IMR-90 (cell line): Measurements from ENCODE around the gene RING1. TPM values are rescaled to one million over a fixed set of nuclear protein-coding genes. Genes with fewer than 3 reads are reported as not detected.

Source experiments
- ATAC-seq: fragments of 200-7000 bp; cut with Tn5 transposase; 2 replicates; pipeline ENCODE4 v1.9.1; 2020; ENCODE audit warnings: low read depth, mild to moderate bottlenecking, moderate library complexity
- BruUV-seq: library from RNA; stranded (reverse); fragments of 400-500 nt; replicated peaks from 2 replicates; lab custom pipeline; 2021; lab: Mats Ljungman, UMichigan
- CTCF ChIA-PET: fragments of 300-600 bp; formaldehyde crosslinking; extraction: SDS; loops from one replicate; lab custom pipeline; 2021; ENCODE audit warnings: antibody characterized with exemption; lab: Yijun Ruan, JAX
- POLR2A ChIA-PET: fragments of 300-600 bp; sonication (Branson Sonifier 250); formaldehyde crosslinking; loops from one replicate; lab custom pipeline; 2022; ENCODE audit warnings: antibody characterized with exemption; ENCODE audit not compliant: unreplicated experiment; lab: Charles Lee
- DNase-seq: peaks from one replicate; pipeline ENCODE4 v3.0.0; 2013
- H2AFZ ChIP-seq: replicated peaks from 2 replicates; pipeline ENCODE3; 2013; ENCODE audit warnings: low read length, mild to moderate bottlenecking; ENCODE audit not compliant: poor library complexity
- H2AK5ac ChIP-seq: 2 replicates; pipeline ENCODE4 v1.6.1; 2013; ENCODE audit warnings: low read depth, low read length, inconsistent platforms
- H2AK9ac ChIP-seq: replicated peaks from 2 replicates; pipeline ENCODE3; 2013; ENCODE audit warnings: mild to moderate bottlenecking, low read depth, low read length, moderate library complexity; ENCODE audit not compliant: poor library complexity
- H2BK120ac ChIP-seq: 2 replicates; pipeline ENCODE4 v1.6.1; 2013; ENCODE audit warnings: low read depth, low read length, inconsistent platforms
- H2BK15ac ChIP-seq: 3 replicates; pipeline ENCODE4 v1.6.1; 2013; ENCODE audit warnings: low read depth, low read length, inconsistent platforms
- H2BK20ac ChIP-seq: 2 replicates; pipeline ENCODE4 v1.6.1; 2013; ENCODE audit warnings: low read depth, mild to moderate bottlenecking, inconsistent platforms, low read length, moderate library complexity
- H2BK5ac ChIP-seq: 2 replicates; pipeline ENCODE4 v1.6.1; 2013; ENCODE audit warnings: mild to moderate bottlenecking, low read depth, low read length, inconsistent platforms; ENCODE audit not compliant: poor library complexity, severe bottlenecking
- H3K14ac ChIP-seq: replicated peaks from 2 replicates; pipeline ENCODE4 v1.6.1; 2013; ENCODE audit warnings: low read depth, low read length, inconsistent platforms
- H3K18ac ChIP-seq: 2 replicates; pipeline ENCODE4 v1.6.1; 2013; ENCODE audit warnings: low read depth, low read length, control low read depth
- H3K23ac ChIP-seq: 2 replicates; pipeline ENCODE4 v1.6.1; 2013; ENCODE audit warnings: low read depth, low read length, inconsistent platforms
- H3K27ac ChIP-seq: 2 replicates; pipeline ENCODE4 v1.5.1; 2013; ENCODE audit warnings: mild to moderate bottlenecking, control low read depth, low read length; ENCODE audit not compliant: insufficient read depth
- H3K27me3 ChIP-seq: 2 replicates; pipeline ENCODE4 v1.6.1; 2013; ENCODE audit warnings: low read length; ENCODE audit not compliant: control insufficient read depth, insufficient read depth
- H3K36me3 ChIP-seq: 2 replicates; pipeline ENCODE4 v1.6.1; 2013; ENCODE audit warnings: low read length, mixed read lengths; ENCODE audit not compliant: control insufficient read depth, insufficient read depth
- H3K4ac ChIP-seq: 2 replicates; pipeline ENCODE4 v1.6.1; 2013; ENCODE audit warnings: low read depth, low read length, inconsistent platforms
- H3K4me1 ChIP-seq: 2 replicates; pipeline ENCODE4 v1.6.1; 2013; ENCODE audit warnings: low read length, mixed read lengths; ENCODE audit not compliant: control insufficient read depth, insufficient read depth
- H3K4me2 ChIP-seq: 2 replicates; pipeline ENCODE4 v1.6.1; 2013; ENCODE audit warnings: low read depth, mild to moderate bottlenecking, control low read depth, low read length, moderate library complexity
- H3K4me3 ChIP-seq: 2 replicates; pipeline ENCODE4 v1.5.1; 2013; ENCODE audit warnings: low read depth, mild to moderate bottlenecking, control low read depth, low read length, moderate library complexity; ENCODE audit not compliant: insufficient read depth
- H3K56ac ChIP-seq: 2 replicates; pipeline ENCODE4 v1.6.1; 2013; ENCODE audit warnings: low read length, inconsistent platforms; ENCODE audit not compliant: insufficient read depth; ENCODE audit errors: extremely low read depth
- H3K79me1 ChIP-seq, 2 experiments: 2 replicates each; pipeline ENCODE4 v1.6.1; 2013; ENCODE audit warnings: low read length in 2 of 2, inconsistent platforms in 1 of 2, low read depth in 1 of 2
- H3K9ac ChIP-seq: 2 replicates; pipeline ENCODE4 v1.6.1; 2013; ENCODE audit warnings: low read depth, low read length, control low read depth
- H3K9me1 ChIP-seq: 2 replicates; pipeline ENCODE4 v1.6.1; 2013; ENCODE audit warnings: low read length, inconsistent platforms; ENCODE audit not compliant: insufficient read depth
- H3K9me3 ChIP-seq: 2 replicates; pipeline ENCODE4 v1.6.1; 2013; ENCODE audit warnings: low read length; ENCODE audit not compliant: control insufficient read depth, insufficient read depth
- H4K20me1 ChIP-seq: 2 replicates; pipeline ENCODE4 v1.6.1; 2013; ENCODE audit warnings: low read length, inconsistent platforms; ENCODE audit not compliant: insufficient read depth
- H4K5ac ChIP-seq: 2 replicates; pipeline ENCODE4 v1.6.1; 2013; ENCODE audit warnings: mild to moderate bottlenecking, low read depth, low read length, control low read depth
- H4K8ac ChIP-seq, 2 experiments: 2 replicates each; pipeline ENCODE4 v1.6.1; 2013; ENCODE audit warnings: low read depth in 2 of 2, low read length in 2 of 2, control low read depth in 1 of 2, inconsistent platforms in 1 of 2
- H4K91ac ChIP-seq: 2 replicates; pipeline ENCODE4 v1.6.1; 2013; ENCODE audit warnings: low read depth, low read length, inconsistent platforms; ENCODE audit not compliant: insufficient read depth
- BHLHE40 ChIP-seq: fragments of 150-350 bp; IDR thresholded peaks from 2 replicates; pipeline ENCODE4 v1.6.1; 2016; ENCODE audit warnings: mild to moderate bottlenecking, low read depth, low read length
- CEBPB ChIP-seq: IDR thresholded peaks from 2 replicates; pipeline ENCODE4 v1.6.1; 2012; ENCODE audit warnings: low read depth, low read length, improper control_type of control experiment
- CHD1 ChIP-seq: IDR thresholded peaks from 2 replicates; pipeline ENCODE4 v1.6.1; 2012; ENCODE audit warnings: low read depth, low read length, improper control_type of control experiment
- FOS ChIP-seq: fragments of 150-350 bp; IDR thresholded peaks from 2 replicates; pipeline ENCODE4 v1.6.1; 2016; ENCODE audit warnings: low read depth, low read length
- MAFK ChIP-seq: IDR thresholded peaks from 2 replicates; pipeline ENCODE4 v1.6.1; 2012; ENCODE audit warnings: low read depth, low read length, improper control_type of control experiment
- MAZ ChIP-seq: IDR thresholded peaks from 2 replicates; pipeline ENCODE4 v1.6.1; 2012; ENCODE audit warnings: low read depth, mild to moderate bottlenecking, low read length, improper control_type of control experiment, moderate library complexity, borderline replicate concordance
- MXI1 ChIP-seq: IDR thresholded peaks from 2 replicates; pipeline ENCODE4 v1.6.1; 2012; ENCODE audit warnings: low read depth, mild to moderate bottlenecking, low read length, moderate library complexity, borderline replicate concordance
- NFE2L2 ChIP-seq: fragments of 150-350 bp; IDR thresholded peaks from 2 replicates; pipeline ENCODE4 v1.6.1; 2016; ENCODE audit warnings: low read depth, mild to moderate bottlenecking, low read length
- POLR2A ChIP-seq: IDR thresholded peaks from 2 replicates; pipeline ENCODE4 v1.6.1; 2012; ENCODE audit warnings: mild to moderate bottlenecking, low read depth, low read length
- RAD21 ChIP-seq: IDR thresholded peaks from 2 replicates; pipeline ENCODE4 v1.6.1; 2012; ENCODE audit warnings: low read length, improper control_type of control experiment
- RFX5 ChIP-seq: IDR thresholded peaks from 2 replicates; pipeline ENCODE4 v1.8.0; 2012; ENCODE audit warnings: low read depth, mild to moderate bottlenecking, low read length, moderate library complexity
- SMC3 ChIP-seq: fragments of 150-350 bp; IDR thresholded peaks from 2 replicates; pipeline ENCODE4 v1.6.1; 2016; ENCODE audit warnings: low read depth, mild to moderate bottlenecking, antibody characterized with exemption, low read length, moderate library complexity
- USF2 ChIP-seq: fragments of 150-350 bp; IDR thresholded peaks from 2 replicates; pipeline ENCODE4 v1.6.1; 2017; ENCODE audit warnings: mild to moderate bottlenecking, antibody characterized with exemption, low read length, low read depth
- WGBS, 2 experiments: methylation state at CpG; one replicate each; pipeline versions ENCODE4 v1.1.5 to v1.1.7; 2013; ENCODE audit warnings: missing lambda C conversion rate in 2 of 2; ENCODE audit not compliant: insufficient read length in 1 of 2; ENCODE audit errors: extremely low coverage in 2 of 2; 5-methylcytosine and 5-hydroxymethylcytosine counted together
- dilution Hi-C: fragments of 300-500 bp; cut with HindIII; formaldehyde crosslinking; loops from one replicate; pipeline ENCODE4 v1.14.3; 2018; ENCODE audit warnings: low sequenced_read_pairs; ENCODE audit not compliant: unreplicated experiment
- in situ Hi-C: fragments of 300-500 bp; cut with MboI; formaldehyde crosslinking; loops from 3 replicates; pipeline ENCODE4 v1.14.3; 2019; ENCODE audit warnings: low sequenced_read_pairs, inconsistent platforms, mixed read lengths
- intact Hi-C: fragments of 100-400 bp; cut with micrococcal nuclease; formaldehyde crosslinking; loops from 2 replicates; pipeline ENCODE4 v1.10.0; 2022
- polyA plus RNA-seq, 3 experiments: library from polyadenylated mRNA; depleted of rRNA; stranded (reverse); fragments of >200 nt; gene quantifications; 2 replicates each; pipeline ENCODE4 v1.2.3, GENCODE V29; 2012; ENCODE audit warnings: low replicate concordance in 1 of 3
- total RNA-seq: library from RNA; depleted of rRNA; stranded (reverse); fragments of >200 nt; gene quantifications from 2 replicates; pipeline ENCODE4 v1.2.3, GENCODE V29; 2012
- TF ChIP-seq, protein P1 (sequence below): fragments of 150-350 bp; IDR thresholded peaks from 2 replicates; pipeline ENCODE4 v1.6.1; 2016; ENCODE audit warnings: low read depth, mild to moderate bottlenecking, low read length, moderate library complexity, borderline replicate concordance
- TF ChIP-seq, protein P2 (sequence below): conservative IDR thresholded peaks from 2 replicates; pipeline ENCODE4 v1.5.1; 2012; ENCODE audit warnings: mild to moderate bottlenecking, low read depth, low read length, improper control_type of control experiment

RING1 gene
- total and polyA plus RNA-seq, 2 of the 4 experiments (the other 2 are of a cell fraction), result 14.9 to 40.8 TPM

GRCh38 chr6:33173535-33174180 lies 34.6 kb upstream of the RING1 start:
- intact Hi-C loops (no loop called here), in situ Hi-C loops (no loop called here), dilution Hi-C loops (no loop called here)
- no peak overlapping the region for H3K56ac ChIP-seq
- ATAC-seq (no peak), DNase-seq (no peak)
- no peak overlapping the region for H3K23ac ChIP-seq
- no peak overlapping the region for H4K5ac ChIP-seq
- TF ChIP-seq MAZ (no peak), FOS (no peak), SMC3 (no peak), BHLHE40 (no peak), MXI1 (no peak), USF2 (no peak), RFX5 (no peak), MAFK (no peak), NFE2L2 (no peak), POLR2A (no peak), CHD1 (no peak), CEBPB (no peak), RAD21 (no peak)
- TF ChIP-seq, protein P1, sequence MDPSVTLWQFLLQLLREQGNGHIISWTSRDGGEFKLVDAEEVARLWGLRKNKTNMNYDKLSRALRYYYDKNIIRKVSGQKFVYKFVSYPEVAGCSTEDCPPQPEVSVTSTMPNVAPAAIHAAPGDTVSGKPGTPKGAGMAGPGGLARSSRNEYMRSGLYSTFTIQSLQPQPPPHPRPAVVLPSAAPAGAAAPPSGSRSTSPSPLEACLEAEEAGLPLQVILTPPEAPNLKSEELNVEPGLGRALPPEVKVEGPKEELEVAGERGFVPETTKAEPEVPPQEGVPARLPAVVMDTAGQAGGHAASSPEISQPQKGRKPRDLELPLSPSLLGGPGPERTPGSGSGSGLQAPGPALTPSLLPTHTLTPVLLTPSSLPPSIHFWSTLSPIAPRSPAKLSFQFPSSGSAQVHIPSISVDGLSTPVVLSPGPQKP, result no peak
- TF ChIP-seq, protein P2, sequence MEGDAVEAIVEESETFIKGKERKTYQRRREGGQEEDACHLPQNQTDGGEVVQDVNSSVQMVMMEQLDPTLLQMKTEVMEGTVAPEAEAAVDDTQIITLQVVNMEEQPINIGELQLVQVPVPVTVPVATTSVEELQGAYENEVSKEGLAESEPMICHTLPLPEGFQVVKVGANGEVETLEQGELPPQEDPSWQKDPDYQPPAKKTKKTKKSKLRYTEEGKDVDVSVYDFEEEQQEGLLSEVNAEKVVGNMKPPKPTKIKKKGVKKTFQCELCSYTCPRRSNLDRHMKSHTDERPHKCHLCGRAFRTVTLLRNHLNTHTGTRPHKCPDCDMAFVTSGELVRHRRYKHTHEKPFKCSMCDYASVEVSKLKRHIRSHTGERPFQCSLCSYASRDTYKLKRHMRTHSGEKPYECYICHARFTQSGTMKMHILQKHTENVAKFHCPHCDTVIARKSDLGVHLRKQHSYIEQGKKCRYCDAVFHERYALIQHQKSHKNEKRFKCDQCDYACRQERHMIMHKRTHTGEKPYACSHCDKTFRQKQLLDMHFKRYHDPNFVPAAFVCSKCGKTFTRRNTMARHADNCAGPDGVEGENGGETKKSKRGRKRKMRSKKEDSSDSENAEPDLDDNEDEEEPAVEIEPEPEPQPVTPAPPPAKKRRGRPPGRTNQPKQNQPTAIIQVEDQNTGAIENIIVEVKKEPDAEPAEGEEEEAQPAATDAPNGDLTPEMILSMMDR, result no peak
- BruUV-seq, result no TSS peak
- peaks cover 13% of the 10 kb centered on the region; the same call in 1 of the 2 replicates for H3K27me3 ChIP-seq
- H3K36me3 ChIP-seq, result no peaks in the 10 kb centered on the region
- no peak overlapping the region for H2AFZ ChIP-seq
- no peak overlapping the region for H2BK120ac ChIP-seq
- H3K27ac ChIP-seq, result no peak overlapping the region
- no peak overlapping the region for H2BK20ac ChIP-seq
- no peak overlapping the region for H2BK15ac ChIP-seq
- H2AK5ac ChIP-seq, result no peak overlapping the region
- H4K91ac ChIP-seq, result no peak overlapping the region
- no peaks in the 10 kb centered on the region for H3K4me1 ChIP-seq
- H3K9me3 ChIP-seq, result no peaks in the 10 kb centered on the region
- no peak overlapping the region for H3K9ac ChIP-seq
- no CpG with 5 or more reads among the region's 11 CpGs for WGBS, 2 experiments
- no peaks in the 10 kb centered on the region for H3K79me1 ChIP-seq
- no peaks in the 10 kb centered on the region for H3K9me1 ChIP-seq
- no peak overlapping the region for H2BK5ac ChIP-seq
- POLR2A ChIA-PET, result no interaction called here
- CTCF ChIA-PET, result interaction anchor here (0.6 kb wide), 1 partner anchor 211 kb away, joined by 3 read pairs; no protein-coding TSS in a partner anchor
- H3K4ac ChIP-seq, result no peak overlapping the region
- no peak overlapping the region for H3K18ac ChIP-seq
- H3K4me3 ChIP-seq, result no peak overlapping the region
- no peak overlapping the region for H3K4me2 ChIP-seq
- H4K20me1 ChIP-seq, result no peaks in the 10 kb centered on the region
- H2AK9ac ChIP-seq, result no peak overlapping the region
- H4K8ac ChIP-seq, result no peak overlapping the region
- no peak overlapping the region for H3K14ac ChIP-seq
